ENCODE results near the gene COLEC12.
A peak's percentile ranks its signal among the peaks of the same experiment; 100 is the strongest.

COLEC12 gene

GRCh38 chr18:273525-273924, 227.0 kb downstream of the COLEC12 start:
- Histone ChIP-seq H3K36me3 (ENCODE audit: control insufficient read depth in 2 of 2, insufficient read depth in 1 of 2, low read length in 2 of 2) (peaks cover 0 to 3% of the 10 kb centered on the region in 2 experiments; a peak in 1 of 3 replicates), H3K4me1 (ENCODE audit: control insufficient read depth, insufficient read depth, low read length) (no peaks in the 10 kb centered on the region), H3K9me3 (ENCODE audit: control insufficient read depth, insufficient read depth, low read depth, low read length) (no peaks in the 10 kb centered on the region; the same call in 1 of the 2 replicates), H3K4me3 (ENCODE audit: low read depth, low read length) (no peak overlapping the region), H3K27ac (ENCODE audit: extremely low read depth, low read depth, low read length) (no peak overlapping the region)
- CTCF ChIA-PET: no interaction called here
- POLR2A ChIA-PET: interaction anchor here (0.6 kb wide), 1 partner anchor 67 kb away, joined by 4 read pairs; no protein-coding TSS in a partner anchor
- no peak for TF ChIP-seq PRDM4 (tag by site-specific recombination; IDR thresholded peaks at IDR 0.05)
- TF ChIP-seq ZNF433 (tag by site-specific recombination; IDR thresholded peaks at IDR 0.05; ENCODE audit: low read depth): no peak
- TF ChIP-seq ZNF747 (tag by site-specific recombination; IDR thresholded peaks at IDR 0.05): no peak
- no peak for TF ChIP-seq MZF1 (tag by site-specific recombination; IDR thresholded peaks at IDR 0.05; ENCODE audit: borderline replicate concordance)
- no peak for TF ChIP-seq ZNF398 (tag by site-specific recombination; IDR thresholded peaks at IDR 0.05)
- no peak for TF ChIP-seq ZEB2 (tag by site-specific recombination; IDR thresholded peaks at IDR 0.05)
- TF ChIP-seq ZNF416 (tag by site-specific recombination; IDR thresholded peaks at IDR 0.05): no peak
- TF ChIP-seq ZNF624 (tag by site-specific recombination; IDR thresholded peaks at IDR 0.05): no peak
- TF ChIP-seq ZNF529 (tag by site-specific recombination; IDR thresholded peaks at IDR 0.05; ENCODE audit: insufficient replicate concordance): no peak
- TF ChIP-seq ZNF707 (tag by site-specific recombination; IDR thresholded peaks at IDR 0.05): no peak
- TF ChIP-seq, protein P1, sequence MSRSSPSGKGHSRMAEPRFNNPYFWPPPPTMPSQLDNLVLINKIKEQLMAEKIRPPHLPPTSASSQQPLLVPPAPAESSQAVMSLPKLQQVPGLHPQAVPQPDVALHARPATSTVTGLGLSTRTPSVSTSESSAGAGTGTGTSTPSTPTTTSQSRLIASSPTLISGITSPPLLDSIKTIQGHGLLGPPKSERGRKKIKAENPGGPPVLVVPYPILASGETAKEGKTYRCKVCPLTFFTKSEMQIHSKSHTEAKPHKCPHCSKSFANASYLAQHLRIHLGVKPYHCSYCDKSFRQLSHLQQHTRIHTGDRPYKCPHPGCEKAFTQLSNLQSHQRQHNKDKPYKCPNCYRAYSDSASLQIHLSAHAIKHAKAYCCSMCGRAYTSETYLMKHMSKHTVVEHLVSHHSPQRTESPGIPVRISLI (tag by site-specific recombination; IDR thresholded peaks at IDR 0.05): no peak
- TF ChIP-seq ZNF621 (tag by site-specific recombination; IDR thresholded peaks at IDR 0.05): no peak
- TF ChIP-seq HIC1 (tag by site-specific recombination; IDR thresholded peaks at IDR 0.05): no peak
- no peak for TF ChIP-seq BCL11A (tag by site-specific recombination; IDR thresholded peaks at IDR 0.05; ENCODE audit: low read depth)
- no peak for TF ChIP-seq YY1 (tag by site-specific recombination; IDR thresholded peaks at IDR 0.05)
- TF ChIP-seq, protein P2, sequence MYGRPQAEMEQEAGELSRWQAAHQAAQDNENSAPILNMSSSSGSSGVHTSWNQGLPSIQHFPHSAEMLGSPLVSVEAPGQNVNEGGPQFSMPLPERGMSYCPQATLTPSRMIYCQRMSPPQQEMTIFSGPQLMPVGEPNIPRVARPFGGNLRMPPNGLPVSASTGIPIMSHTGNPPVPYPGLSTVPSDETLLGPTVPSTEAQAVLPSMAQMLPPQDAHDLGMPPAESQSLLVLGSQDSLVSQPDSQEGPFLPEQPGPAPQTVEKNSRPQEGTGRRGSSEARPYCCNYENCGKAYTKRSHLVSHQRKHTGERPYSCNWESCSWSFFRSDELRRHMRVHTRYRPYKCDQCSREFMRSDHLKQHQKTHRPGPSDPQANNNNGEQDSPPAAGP (tag by site-specific recombination; IDR thresholded peaks at IDR 0.05): no peak

- Histone ChIP-seq H3K4me3 (ENCODE audit: low read depth, low read length) (no peak overlapping the region), H3K9me3 (ENCODE audit: control insufficient read depth, insufficient read depth, low read depth, low read length) (no peaks in the 10 kb centered on the region; the same call in 1 of the 2 replicates), H3K4me1 (ENCODE audit: control insufficient read depth, insufficient read depth, low read length) (no peaks in the 10 kb centered on the region), H3K27ac (ENCODE audit: extremely low read depth, low read depth, low read length) (no peak overlapping the region), H3K36me3 (ENCODE audit: control insufficient read depth in 2 of 2, insufficient read depth in 1 of 2, low read length in 2 of 2) (peaks cover 0 to 3% of the 10 kb centered on the region in 2 experiments; a peak in 1 of 3 replicates)
- peak; percentile 51; the same call in 1 of the 2 replicates for TF ChIP-seq ZNF132 (tag by site-specific recombination; IDR thresholded peaks at IDR 0.05; ENCODE audit: borderline replicate concordance)
- TF ChIP-seq ZNF221 (tag by site-specific recombination; IDR thresholded peaks at IDR 0.05; ENCODE audit: borderline replicate concordance): no peak
- ChIA-PET POLR2A (interaction anchor here (0.6 kb wide), 1 partner anchor 67 kb away, joined by 4 read pairs; no protein-coding TSS in a partner anchor), CTCF (no interaction called here)
Measured at GRCh38 chr18:272650-273049, 227.9 kb downstream of the COLEC12 start.

Measured in HEK293 (cell line).